Cortex of kidney (tissue), 1 donor: ENCODE data around the gene AGRP.
"Not testable (repeated sequence)": the region's sequence is repeated elsewhere in the genome, so short reads cannot be mapped to it uniquely, and the experiment has no call there.

ENCODE experiments used
- DNase-seq: peaks from one replicate; lab custom pipeline; 2025; lab: John Stamatoyannopoulos, UW

The AGRP gene

DNA sequence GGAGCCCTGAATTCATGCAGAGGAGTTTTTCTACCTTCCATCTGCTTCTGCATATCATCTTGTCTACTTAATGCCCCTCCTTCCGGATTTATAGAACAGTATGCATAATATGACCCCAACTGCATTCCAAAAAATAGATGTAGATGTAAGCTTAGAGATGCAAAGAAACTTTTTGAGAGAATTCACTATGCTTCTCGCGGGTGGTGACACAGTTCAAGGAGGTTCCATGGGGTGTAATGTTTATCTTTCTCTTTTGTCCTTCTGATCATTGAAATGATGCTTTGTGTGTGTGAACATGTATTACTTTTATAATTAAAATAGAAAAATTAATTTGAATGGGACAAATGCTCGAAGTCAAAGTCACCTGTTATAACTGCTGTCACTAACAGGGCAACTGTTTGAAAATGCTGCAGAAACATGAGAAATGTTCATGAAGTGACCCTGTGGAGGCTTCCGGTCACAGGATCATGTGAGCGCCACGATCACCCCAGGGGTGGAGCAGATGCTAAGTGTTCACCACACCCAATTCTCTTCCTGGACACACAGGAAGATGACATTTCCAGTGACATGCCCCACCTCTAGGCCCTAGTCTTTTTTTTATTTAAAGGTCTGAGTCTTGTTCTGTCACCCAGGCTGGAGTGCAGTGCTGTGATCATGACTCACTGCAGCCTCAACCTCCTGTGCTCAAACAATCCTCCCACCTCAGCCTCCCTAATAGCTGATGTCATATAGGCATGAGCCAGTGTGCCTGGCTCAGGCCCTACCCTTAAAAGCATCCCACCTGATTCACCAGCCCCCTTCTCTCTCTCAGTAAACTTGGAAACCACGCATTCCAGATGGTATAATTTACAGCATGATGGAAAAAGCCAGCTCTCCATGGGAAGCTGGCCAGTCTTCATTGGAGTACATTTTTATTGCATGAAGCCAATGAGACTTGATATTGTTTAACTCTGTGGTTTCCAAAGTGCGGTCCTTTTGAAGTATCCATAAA lies 21.0 kb upstream of the AGRP start:
- DNase-seq = no peak

DNA sequence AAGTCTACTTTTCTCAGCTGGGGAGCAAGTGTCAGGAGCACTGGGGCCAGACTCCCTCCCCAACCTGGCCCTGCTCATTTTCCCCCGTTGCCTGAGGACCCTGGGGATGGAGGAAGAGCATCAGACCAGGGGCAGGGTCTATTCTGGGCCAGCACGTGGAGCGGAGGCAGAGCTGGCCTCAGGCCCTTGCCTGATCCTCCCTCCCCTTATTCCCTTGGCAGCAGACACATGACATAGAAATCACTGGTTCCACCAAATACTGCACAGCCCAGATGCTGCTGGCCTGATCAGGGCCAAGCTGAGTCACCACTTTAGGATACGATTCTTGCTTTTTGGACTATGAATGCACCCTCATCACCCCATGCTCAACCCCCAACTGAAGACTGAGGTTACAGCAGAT lies 15.8 kb upstream of the AGRP start:
- DNase-seq = no peak

DNA sequence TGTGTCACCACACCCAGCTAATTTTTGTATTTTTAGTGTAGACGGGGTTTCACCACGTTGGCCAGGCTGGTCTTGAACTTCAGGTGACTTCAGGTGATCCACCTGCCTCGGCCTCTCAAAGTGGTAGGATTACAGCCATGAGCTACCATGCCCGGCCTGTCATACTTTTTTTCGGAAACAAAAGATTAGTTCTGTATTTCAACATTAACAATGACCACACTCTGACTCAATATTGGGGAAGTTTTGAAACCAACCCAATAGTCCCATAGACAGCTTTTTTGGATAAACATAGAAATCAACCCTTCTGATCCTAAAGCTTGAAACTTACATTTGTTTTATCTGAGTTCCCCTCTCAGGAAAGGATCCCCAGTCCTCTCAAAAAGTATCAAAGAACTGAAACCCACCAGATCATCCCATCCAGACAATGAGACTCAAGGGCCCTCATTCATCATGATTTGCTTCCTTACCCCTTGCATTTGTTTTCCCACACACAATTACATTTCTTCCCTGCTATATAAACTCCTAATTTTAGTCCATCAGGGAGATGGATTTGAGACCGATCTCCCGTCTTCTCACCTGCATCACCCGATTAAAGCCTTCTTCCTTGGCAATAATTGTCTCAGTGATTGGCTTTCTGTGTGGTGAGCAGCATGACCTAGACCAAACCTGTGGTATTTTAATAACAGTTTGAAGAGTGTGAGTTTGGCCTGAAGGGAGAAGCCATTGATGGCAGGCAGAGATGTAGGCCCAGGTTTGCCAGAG lies 7.2 kb upstream of the AGRP start:
- no peak for DNase-seq

- no peak for DNase-seq
Measured at GRCh38 chr16:67489401-67490083, 6.2 kb upstream of the AGRP start.

DNA sequence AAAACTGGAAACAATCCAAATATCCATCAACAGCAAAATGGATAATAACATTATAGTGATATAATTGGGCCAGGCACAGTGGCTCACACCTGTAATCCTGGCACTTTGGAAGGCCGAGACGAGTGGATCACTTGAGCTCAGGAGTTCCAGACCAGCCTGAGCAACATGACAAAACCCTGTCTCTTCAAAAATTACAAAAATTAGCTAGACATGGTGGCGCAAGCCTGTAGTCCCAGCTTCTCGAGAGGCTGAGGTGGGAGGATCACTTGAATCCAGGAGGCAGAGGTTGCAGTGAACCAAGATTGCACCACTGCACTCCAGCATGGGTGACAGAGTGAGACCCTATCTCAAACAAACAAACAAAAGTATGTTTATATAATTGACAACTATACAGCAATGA lies 4.2 kb upstream of the AGRP start:
- DNase-seq = not testable (repeated sequence)

- no peak for DNase-seq
Measured at GRCh38 chr16:67486805-67487204, 3.5 kb upstream of the AGRP start.

DNA sequence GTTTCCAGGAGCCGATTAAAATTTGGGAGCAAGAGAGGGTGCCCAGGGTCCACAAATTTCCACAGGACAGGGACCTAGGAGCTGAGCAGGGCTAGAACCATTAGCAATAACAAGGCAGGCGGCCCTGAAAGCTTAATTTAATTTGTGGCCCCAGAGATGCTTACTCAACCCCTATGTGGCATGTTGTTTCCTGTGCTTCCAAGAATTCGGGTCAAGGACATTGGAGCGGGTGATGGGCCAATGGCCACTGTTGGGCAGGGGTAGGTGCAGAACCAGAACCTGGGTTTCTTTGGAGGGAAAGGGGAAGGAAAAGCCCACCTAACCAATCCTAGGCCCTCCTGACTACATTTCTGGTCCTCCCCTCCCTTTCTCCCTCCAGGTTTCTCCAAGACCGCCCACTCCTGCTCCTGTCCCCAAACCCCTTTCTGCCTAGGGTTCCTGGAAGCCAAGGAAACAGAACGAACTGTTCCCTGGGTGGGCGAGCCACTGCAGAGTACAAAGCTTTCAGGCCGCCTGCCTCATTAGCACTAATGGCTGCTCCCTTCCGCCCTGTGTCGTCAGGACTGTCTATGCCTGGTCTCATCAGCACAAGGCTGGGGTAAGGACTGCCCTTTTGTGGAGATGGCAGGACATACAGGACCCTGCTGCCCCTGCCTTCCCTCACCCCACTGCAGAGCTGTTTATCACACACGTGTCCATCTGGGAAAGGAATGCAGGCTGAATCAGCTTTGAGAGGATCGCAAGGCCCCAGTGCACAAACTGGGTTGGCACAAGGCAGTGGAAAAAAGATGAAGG lies 581 bp upstream of the AGRP start:
- DNase-seq = no peak

DNA sequence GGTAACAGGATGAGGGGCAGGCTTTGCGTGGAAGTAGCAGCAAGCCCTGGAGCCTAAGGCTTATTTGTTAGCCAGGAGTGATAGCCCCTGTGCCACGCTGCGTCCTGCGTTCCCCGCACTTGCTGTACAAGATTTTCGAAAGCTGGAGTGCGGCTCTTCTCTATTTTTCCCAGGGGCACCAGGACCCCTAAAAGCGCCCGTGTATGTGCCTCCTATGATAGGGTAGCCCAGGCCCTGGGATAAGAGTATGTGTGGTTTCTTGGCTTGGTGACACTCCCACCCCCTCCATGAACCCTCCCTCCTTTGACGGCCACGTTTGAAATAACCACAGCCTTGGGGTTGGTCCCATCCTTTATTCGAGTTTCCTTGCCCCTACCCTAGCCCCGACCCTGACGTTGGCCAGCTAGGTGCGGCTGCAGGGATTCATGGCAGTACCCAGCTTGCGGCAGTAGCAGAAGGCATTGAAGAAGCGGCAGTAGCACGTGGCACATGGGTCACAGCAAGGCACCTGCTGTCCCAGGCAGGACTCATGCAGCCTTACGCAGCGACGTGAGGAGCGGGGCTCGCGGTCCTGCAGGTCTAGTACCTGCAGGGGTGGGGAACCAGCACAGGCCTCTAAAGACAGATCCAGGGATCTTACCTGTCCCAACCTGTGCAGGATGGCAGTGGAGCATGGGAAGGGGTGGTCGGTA lies 968 bp downstream of the AGRP start:
- no peak for DNase-seq

GRCh38 chr16:67481561-67482232 lies 1.6 kb downstream of the AGRP start:
- DNase-seq = no peak

DNA sequence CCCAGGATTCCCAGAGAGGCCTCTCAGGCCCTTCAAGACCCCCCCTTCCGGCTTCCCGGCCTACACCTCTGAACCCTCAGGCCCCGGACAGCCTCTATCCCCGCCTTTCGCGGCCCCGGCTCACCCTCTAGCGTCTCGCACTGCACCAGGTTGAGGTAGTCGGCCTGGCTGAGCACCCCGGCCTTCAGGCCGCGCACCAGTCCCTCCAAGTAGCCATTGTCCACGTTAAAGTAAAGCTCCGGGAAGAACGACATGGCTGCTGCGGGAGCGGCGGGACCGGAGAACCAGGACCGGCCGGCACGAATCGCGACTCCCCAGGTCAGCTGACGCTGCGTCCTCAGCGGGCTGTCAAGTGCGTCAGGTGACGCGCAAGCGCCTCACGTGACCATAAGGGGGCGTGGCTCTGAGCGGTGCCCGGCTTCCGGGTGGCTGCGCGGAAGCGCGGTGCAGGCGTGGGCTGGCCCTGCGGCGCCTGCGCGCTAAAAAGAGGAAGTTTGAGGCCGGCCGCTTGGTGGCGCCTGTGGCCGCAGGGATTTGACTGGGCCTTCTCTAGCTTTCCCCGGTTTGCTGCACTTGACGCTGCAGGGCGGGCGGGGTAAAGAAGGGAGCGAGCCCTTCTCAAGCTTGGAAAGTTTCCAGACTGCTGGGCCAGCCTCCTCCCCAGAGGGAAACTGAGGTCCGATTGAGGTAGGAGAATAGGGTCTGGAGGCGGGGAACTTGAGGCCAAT lies 2.4 kb downstream of the AGRP start, which contains the start of gene ATP6V0D1:
ATP6V0D1 (minus strand) TSS at position 325 of the 728 bp plus-strand sequence; CDS start at position 254, 71 bp downstream.
- peak; percentile 39 for DNase-seq

DNA sequence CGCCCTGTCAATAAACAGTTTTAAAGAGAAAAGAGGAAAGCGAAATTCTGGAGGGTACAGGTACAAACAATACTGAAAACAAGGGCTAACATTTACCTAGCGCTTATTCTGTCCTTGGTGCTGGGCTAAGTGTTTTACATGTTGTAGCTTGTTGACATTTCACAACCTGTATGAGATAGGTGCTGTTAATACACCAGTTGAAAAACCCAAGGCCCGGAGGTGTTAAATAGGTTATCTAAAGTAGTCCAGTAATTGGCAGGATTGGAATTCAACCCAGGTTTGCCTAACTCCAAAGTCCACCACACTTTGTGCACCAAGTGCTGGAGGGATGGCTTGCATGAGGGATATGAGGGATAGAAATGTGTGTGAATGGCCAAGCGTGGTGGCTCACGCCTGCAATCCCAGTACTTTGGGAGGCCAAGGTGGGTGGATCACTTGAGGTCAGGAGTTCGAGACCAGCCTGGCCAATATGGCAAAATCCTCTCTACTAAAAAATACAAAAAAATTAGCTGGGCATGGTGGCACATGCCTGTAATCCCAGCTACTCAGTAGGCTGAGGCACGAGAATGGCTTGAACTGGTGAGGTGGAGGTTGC lies 5.3 kb downstream of the AGRP start:
- no peak for DNase-seq

DNA sequence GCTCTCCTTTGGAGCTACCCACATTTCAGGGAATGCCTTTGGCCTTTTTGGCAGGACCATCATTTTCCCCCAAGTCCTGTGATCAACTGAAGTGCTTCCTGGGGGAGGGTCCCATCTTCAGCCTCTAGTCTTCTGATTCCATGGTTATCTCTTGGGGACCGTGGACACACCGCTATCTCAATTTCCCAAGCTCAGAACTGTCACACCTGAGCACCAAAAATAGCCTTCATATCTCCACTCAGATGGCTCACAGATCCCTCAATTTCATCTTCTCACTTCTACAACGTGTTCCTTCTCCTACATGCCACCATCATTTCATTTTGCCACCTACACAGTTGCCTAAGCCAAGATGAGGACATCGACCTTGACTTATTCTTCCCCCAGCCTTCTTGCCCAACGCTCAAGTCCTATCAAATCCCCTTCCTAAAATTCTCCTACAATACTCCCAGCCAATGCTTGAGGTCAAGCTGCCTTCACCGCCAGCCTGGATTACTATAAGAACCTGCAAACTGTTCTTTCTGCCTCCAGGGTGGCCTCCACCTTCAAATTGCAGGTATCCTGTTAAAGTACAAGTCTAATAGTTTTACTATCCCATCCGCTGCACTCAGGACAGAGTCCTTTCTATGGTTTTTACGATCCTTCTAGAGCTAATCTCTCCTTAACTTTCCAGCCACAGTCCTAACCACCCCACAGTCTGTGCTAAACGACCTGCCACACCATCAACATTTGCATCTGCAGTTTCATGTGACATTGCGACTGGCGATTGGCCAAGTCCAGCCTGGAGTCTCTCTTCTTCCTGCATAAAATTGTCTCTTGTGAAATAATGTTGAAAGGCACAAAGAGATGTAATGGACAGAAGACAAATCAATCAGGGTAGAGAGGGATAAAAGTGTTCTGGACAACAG lies 8.5 kb downstream of the AGRP start:
- no peak for DNase-seq

DNA sequence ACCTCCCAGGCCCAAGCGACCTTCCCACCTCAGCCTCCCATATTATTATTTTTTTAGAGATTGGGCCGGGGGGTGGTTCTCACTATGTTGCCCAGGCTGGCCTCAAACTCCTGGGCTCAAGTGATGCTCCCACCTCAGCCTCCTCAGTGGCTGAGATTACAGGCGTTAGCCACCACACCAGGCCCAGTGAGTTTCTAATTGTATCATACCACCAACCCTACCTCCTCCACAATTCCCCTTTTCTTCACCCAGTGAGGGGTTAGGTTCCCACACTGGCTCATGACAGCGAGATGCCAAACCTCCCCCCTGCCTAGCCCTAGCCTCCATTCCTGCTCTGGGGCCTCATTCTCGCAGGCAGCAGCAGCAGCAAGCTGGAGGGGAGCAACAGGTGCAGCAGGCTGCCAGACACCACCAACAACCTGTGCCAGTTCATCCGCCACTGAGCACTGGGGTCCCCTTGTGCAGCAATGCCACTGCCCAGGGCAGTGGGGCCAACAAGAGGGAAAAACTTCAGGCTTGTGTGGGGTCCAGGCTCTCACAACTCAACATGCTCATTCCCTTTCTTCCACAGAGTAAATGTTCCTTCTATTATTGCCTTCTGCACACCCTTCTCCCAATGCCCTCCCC lies 11.5 kb downstream of the AGRP start:
- no peak for DNase-seq

- DNase-seq = no peak
Measured at GRCh38 chr16:67470359-67470758, 13.0 kb downstream of the AGRP start.

- no peak for DNase-seq
Measured at GRCh38 chr16:67468731-67469130, 14.6 kb downstream of the AGRP start.

- DNase-seq = no peak
Measured at GRCh38 chr16:67466581-67466980, 16.8 kb downstream of the AGRP start.

GRCh38 chr16:67464565-67464964 lies 18.8 kb downstream of the AGRP start:
- DNase-seq = no peak

- DNase-seq = no peak
Measured at GRCh38 chr16:67463691-67464090, 19.7 kb downstream of the AGRP start.
